GM19238 (cell line): Measurements from ENCODE around the gene PSMA7.

Source experiments
- DNase-seq: peaks from one replicate; pipeline ENCODE4 v3.0.0; 2011; ENCODE audit warnings: low spot score; ENCODE audit not compliant: insufficient read length

The PSMA7 gene

DNA sequence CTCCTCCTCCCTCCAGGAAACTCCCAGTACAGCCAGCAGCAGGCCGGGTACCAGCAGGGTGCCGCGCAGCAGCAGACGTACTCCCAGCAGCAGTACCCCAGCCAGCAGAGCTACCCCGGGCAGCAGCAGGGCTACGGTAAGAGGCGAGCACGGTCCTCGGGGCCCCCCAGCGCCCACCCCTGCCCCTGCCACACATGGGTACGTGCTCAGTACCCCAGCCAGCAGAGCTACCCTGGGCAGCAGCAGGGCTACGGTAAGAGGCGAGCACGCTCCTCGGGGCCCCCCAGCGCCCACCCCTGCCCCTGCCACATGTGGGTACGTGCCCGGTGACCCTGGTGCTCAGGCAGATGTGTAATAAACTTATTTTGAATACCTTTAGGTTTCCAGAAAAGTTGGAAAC is 29.5 kb upstream of the PSMA7 start:
- DNase-seq: no peak

GRCh38 chr20:62171245-62171644 is 28.1 kb upstream of the PSMA7 start:
- DNase-seq: no peak

GRCh38 chr20:62170536-62170935 is 27.3 kb upstream of the PSMA7 start:
- DNase-seq: no peak

DNA sequence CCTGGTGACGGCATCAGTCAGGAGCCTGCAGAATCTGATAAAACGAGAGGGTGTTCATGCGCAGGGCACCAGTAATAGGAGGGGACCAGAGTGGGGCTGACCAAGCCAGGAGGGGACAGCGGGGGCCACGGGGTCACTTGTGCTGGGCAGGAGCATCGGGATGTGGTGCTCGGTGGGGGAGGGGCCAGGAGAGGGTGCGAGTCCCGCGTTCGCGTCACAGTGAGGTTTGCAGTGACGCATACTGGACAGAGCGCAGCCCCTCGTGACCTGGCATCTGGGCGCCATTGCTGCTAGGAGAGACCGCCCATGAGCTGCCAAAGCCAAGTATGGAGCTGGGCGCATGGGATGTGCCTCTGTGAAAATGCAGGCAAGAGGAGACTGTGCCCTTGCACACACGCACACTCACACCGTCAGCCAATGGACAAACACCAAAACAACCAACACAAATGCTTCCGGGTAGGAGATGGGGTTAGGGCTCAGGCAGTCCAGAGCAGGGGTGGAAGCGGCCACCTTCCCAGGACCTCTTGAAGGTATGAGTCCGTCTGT is 25.8 kb upstream of the PSMA7 start:
- DNase-seq: no peak

DNA sequence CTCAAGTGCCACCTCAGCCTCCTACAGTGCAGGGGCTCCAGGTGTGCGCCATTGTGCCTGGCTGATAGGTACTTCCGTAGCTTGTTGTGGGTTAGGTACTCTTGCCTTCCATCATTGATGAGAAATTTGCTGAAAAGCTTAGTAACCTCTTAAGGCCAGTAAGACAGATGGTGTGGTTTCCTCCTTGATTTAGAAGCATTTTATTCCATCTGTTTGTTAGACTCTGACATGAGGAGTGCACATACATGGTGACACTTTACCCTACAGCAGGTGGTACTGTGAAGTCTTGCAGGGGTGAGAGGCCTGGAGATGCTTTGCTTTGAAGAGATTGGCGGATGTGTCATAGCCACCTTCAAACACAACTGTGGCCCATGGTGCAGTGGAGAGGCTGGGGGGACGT is 24.9 kb upstream of the PSMA7 start:
- no peak for DNase-seq

GRCh38 chr20:62167474-62167873 is 24.3 kb upstream of the PSMA7 start:
- DNase-seq: no peak

GRCh38 chr20:62165762-62166399 is 22.7 kb upstream of the PSMA7 start:
- DNase-seq: no peak

- no peak for DNase-seq
These were observed 21.9 kb upstream of the PSMA7 start for GRCh38 chr20:62164879-62165761.

GRCh38 chr20:62163986-62164762 is 21.0 kb upstream of the PSMA7 start:
- no peak for DNase-seq

GRCh38 chr20:62163485-62163865 is 20.3 kb upstream of the PSMA7 start:
- no peak for DNase-seq

GRCh38 chr20:62162765-62163484 is 19.7 kb upstream of the PSMA7 start:
- DNase-seq: no peak

GRCh38 chr20:62161347-62161746 is 18.2 kb upstream of the PSMA7 start:
- no peak for DNase-seq

- DNase-seq: no peak
These were observed 17.7 kb upstream of the PSMA7 start for GRCh38 chr20:62160876-62161275.

DNA sequence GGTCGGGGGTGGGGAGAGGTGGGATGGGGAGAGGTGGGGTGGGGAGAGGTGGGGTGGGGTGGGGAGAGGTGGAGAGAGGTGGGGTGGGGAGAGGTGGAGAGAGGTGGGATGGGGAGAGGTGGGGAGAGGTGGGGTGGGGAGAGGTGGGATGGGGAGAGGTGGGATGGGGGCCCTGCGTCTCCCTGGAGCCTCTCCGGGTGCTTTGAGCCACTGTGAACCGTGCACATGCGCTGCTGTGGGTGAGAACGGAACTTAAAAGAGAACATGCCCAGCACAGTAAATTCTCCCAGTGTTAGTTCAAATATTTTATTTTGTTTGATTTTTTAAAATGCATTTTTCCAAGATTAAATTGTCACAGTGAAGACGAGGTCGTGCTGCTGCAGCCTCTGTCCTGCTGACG is 17.1 kb upstream of the PSMA7 start:
- DNase-seq: no peak

DNA sequence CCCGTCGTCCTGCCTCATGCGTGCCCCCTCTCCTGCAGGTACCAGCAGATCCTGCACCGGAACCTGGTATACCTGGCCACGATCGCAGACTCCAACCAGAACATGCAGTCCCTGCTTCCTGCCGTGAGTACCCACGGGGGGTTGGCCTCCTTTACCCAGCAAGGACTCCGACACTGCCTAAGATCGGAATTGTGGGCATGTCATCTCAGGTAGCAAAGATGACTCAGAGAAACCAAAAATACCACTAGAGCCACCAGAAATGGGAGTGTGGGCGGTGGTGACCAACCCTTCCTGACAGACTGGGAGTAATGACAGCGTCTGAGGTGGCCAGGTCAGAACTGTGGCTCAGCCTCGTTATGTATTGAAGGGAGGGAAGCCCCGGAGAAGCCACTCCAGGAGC is 16.6 kb upstream of the PSMA7 start:
- DNase-seq: no peak

GRCh38 chr20:62159052-62159451 is 15.9 kb upstream of the PSMA7 start:
- DNase-seq: no peak

GRCh38 chr20:62158541-62158940 is 15.3 kb upstream of the PSMA7 start:
- DNase-seq: no peak

DNA sequence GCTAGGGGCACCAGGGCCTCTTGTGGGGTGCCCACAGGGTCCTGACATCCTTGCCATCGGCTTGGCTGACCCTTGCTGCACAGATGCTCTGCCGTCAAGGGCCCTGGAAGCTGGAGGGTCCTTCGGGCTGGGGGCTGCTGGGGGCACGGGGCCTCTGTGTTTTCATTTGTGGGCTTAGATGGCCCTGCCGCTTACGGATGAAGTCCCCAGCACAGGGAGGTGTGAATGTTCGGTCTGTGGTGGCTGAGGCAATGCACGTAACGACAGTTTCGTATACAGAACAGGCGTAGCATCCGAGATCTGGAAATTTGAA is 14.8 kb upstream of the PSMA7 start:
- DNase-seq: no peak

GRCh38 chr20:62157387-62158087 is 14.3 kb upstream of the PSMA7 start:
- DNase-seq: no peak

DNA sequence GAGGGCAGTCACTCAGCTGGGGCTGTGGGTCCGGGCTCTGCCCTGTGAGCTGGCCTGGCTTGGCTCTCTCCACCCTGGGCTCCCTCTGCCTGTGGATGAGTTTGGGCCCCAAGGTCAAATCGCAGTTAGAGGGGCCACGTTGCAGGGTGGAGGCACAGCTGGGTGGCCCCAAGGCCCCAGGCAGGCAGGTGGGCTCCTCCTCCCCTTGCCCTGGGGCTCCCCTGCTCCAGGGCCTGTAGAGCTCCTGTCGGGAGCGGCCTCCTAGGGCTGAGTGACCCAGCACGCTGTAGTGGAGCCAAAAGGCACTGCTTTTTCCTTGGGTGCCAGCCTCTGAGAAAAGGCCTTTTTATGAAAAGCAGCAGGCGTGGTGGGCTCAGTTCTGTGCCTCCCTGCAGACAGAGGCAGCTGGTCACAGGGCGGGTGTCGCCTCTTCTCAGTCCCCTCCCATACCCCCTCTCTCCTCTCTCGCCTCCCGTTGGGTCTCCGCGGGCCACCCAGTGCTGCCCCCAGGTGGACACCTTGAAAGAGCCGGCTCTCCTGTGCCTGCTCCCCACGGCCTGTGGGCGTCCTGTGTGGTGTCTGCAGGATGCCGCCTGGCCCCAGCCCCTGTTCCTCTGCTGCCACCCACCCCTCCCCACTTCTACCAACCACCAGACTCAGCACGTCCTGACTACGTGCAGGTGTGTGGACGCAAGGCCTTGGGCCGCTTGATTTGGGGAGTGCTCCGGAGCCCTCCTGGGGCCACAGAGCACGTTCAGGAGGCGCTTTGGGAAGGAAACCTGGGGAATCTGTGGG is 13.6 kb upstream of the PSMA7 start:
- DNase-seq: peak; percentile 82
